Muscle of back (tissue), 11 donors: ENCODE results near the gene SCN10A. TPM values are rescaled to one million over a fixed set of nuclear protein-coding genes. Genes with fewer than 3 reads are reported as not detected.

Source experiments
- DNase-seq, 3 donors: peaks; one replicate each; pipeline versions ENCODE4 v3.0.0 to v3.0.0-alpha.2; 2013
- polyA plus RNA-seq, 10 donors: library from polyadenylated mRNA; unstranded; fragments of 120-200 nt; gene quantifications; one replicate each; pipeline ENCODE4 v1.2.1, GENCODE V29; 2013; ENCODE audit not compliant: insufficient read length in 10 of 10

The SCN10A gene
- polyA plus RNA-seq, 10 donors = not detected

DNA sequence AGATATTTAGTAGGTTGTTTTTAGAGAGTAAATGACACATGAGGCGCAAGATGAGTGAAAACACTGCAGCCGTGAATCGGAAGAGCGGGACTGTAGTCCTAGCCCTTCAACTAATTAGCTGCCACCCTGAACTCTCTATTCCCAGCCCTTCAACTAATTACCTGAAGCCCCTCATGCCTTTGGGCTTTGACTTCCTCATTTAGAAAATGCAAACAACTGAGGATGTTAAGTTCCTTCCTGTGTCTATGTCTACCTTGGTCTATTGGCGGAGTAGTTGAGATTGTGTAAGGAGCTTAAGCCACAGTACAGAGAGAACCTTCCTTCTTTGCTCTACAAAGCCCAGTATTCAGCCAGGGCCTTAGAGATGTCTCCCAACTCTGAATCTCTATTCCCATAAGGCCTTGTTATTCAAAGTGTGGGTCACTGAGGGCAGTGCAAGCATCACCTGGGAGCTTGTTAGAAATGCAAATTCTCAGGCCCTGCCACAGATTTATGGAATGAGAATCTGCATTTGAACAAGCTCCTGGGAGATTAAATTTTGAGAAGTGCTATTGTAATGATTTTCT, 94.7 kb downstream of the SCN10A start:
- no peak for DNase-seq

DNA sequence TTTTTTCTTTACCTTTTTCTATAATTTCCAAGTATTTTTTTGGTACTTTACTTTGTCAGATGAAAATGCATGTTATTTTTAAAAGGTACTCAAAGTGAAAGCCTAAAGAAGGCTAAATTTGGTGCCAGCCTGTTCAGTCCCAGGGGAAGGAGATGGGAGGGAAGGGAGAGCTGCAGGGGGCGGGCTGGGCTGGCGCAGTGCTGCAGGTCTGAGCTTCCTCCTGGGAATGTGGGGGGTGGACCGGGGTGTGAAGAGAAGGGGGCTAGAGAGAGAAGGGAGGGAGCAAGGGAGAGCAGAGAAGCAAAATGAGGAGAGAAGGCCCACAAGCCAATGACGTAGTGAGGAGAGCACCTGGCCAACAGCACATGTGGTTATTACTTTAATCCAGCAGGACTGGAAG, 95.6 kb downstream of the SCN10A start:
- no peak for DNase-seq

DNA sequence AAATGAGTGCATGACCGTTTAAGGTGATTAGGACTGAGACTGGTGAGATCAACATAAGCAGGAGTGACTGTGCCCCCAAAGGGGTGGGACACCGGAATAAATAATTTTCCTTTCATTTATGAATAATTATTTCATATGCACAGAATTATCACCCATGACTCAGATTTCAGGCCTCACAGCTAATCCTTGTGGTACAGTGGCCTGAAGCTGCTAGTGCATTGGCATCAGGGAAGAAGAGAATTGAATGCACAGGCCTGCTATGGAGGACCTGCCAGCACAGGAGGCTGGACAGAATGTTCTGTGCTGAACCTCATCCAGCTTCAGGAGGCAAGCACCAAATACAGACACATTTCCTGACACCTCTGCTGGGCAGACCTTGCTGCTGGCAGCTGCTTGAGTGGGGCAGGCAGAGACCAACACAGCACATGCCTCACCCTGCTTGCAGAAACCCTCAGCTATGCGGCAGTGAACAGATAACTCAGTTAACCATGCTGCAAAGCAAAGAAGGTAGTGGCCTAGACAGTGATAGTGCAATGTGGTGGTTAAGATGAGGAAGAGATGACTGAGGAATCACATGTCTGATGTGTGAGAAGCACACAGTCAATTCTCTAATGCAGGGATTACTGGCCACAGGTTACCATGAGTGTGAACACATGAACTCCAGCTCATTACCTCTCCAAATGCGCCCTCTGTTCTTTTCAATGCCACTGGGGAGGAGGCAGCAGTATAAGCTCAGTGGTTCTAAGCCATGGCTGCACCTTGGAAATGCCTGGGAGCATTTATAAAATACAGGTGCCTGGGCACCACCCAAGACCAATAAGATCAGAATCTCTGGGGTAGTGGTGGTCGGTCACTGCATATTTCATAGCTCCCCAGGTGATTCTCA, 98.4 kb downstream of the SCN10A start:
- DNase-seq = no peak

DNA sequence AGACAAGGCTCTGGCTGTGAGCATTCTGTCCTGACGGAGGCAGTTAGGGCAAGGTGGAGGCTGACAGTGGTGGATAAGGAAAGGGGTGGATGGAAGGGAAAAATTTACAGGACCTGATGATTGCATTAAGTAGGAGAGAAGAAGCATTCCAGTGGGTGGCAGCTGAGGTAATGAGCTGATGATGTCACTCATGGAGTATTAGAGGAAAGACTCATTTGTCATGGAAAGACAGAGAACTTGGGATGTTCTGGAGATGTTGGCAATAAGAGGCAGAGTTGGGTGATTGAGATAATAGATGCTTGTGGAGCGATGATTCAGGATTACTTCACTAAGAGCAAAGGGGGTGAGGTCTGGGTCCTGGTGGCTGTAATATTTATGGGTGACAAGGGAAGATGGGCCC, 102.9 kb downstream of the SCN10A start:
- DNase-seq = no peak

DNA sequence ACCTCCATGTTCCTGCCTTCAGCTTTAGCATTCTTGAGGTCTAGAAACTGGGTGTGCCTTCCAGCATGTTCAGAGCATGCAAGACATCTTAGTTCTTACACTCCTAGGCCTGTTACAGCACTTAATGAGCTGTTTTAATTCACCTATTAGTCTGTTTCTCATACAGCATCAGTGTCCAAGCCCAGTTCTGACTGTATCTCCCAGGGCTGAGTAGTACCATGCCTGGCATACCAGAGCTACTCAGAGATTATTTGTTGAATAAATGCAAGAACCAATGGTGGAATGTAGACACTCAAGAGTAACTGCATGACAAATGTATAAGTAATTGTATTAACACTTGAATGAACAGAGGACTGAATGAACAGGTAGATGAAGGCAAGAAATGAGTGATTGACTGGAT, 104.7 kb downstream of the SCN10A start:
- DNase-seq = no peak

DNA sequence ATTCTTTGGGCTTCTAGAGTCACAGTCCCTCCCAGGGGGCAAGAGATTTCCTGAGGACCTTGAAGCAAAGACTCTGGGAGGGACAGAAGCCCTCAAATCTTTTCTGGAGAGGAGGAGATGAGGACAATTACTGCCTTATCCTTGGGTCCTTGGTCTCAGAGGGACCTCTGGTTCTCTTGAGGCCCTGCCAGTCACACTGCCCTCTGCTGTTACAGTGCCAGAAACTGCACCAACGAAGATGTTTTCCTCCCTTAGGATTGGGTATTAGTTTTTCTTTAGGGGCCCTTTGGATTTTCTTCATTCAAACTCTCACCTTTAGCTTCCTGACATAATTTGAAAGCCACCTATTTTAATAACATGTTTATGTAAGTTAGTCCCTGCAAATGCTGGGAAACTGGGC, 108.3 kb downstream of the SCN10A start:
- DNase-seq = no peak

DNA sequence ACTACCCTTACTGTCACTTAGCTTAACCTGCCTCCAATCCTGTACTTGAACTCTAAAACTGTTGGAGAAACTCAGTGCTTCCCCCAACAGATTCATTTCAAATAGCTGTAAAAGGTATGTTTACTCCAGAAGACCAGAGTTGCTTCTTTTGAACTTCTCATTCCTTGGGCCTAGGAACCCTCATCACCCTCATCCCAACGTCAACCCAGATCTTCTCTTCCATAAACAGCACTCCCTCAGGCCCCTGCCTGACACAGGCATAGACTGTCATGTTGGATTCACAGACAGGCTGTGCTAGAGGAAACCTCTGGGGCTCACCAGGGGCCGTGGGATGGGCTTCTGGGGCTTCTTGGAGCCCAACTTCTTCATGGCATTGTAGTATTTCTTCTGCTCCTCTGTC, 109.1 kb downstream of the SCN10A start:
- DNase-seq = no peak

DNA sequence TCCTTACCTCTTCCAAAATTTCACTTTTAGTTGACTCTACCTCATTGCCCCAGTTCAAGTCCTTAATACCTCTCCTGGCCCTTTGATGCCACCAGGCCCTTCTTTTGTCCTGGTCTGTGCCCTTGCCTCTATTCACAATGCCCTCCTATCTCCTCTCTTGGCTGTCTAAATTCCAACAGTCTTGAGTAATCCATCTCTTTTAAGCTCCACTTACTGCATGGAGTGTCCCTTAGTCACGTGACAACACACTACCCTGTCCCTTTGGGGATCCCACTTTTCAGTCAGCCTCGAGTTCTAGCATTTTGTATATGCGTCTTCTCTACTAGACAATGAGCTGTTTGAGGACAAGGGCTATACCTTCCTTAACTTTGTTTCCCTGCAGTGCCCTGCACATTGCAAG, 113.8 kb downstream of the SCN10A start:
- DNase-seq = no peak

DNA sequence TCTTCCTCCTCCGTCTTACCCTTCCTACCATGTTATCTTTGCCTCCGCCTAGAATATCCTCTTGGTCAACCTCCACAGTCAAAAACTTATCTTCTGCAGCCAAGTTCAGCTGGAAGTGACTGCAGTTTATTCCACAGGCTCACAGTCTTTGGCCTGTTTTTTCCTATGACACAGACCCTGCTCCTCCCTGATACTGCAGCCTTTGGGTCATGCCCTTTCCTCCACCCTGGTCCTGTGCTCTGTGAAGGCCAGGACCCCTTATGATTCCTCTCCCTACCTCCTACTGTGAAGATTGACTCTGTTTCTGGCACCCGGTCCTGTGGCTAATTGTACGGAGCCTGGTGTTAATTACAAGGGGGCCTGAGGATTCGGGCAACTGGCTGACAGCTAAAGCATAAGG, 117.3 kb downstream of the SCN10A start:
- peak in 1 of 3 donors; percentile 15 for DNase-seq

DNA sequence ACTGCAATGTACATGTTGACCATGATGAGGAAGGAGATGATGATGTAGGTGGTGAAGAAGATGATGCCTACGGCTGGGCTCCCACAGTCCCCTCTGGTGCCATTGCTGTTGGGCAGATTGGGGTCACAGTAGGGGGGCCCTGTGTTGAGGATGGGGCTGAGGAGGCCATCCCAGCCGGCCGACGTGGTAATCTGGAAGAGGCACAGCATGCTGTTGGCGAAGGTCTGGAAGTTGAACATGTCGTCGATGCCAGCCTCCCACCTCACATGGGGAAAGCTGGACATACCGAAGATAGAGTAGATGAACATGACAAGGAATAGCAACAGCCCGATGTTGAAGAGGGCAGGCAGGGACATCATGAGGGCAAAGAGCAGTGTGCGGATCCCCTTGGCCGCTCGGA, 118.0 kb downstream of the SCN10A start:
- DNase-seq = no peak

DNA sequence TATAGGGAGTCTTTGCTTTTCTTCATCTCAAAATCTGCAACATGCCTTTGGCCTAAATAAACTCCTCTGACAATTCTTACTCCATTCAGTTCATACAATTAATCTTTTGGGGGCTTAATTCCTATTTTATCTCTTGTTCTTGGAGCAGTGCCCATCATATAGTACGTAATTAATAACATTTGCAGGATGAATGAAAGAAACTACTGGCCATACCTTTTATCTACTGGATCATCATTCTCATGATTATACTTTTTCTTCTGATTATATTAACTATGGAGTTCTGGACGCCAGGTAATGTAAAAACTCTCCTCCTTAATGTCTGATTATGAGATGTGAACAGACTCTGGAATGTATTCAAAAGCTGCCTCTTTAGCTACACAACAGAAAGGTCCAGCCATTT, 120.0 kb downstream of the SCN10A start:
- DNase-seq = no peak

DNA sequence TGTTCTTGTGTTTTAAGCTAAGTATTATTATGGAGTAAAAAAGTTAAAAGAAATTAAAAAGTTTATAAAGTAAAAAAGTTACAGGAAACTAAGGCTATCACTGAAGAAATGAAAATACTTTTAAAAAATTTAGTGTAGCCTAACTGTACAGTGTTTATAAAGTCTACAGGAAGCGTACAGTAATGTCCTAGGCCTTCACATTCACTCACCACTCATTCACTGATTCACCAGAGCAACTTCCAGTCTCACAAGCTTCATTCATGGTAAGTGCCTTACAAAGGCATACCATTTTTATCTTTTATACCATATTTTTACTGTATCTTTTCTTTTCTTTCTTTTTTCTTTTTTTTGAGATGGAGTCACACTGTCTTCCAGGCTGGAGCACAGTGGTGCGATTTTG, 125.8 kb downstream of the SCN10A start:
- DNase-seq = no peak

DNA sequence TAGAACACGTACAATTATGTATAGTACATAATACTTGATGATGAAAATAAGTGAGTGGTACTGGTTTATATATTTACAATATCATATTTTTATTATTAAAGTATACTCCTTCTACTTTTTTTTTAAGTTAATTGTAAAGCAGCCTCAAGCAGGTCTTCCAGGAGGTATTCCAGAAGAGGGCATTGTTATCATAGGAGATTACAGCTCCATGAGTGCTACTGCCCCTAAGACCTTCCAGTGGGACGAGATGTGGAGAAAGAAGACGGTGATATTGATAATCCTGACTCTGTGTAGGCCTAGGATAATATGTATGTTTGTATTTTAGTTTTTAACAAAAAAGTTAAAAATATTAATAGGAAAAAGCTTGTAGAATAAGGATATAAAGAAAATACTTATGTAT, 126.2 kb downstream of the SCN10A start:
- no peak for DNase-seq

DNA sequence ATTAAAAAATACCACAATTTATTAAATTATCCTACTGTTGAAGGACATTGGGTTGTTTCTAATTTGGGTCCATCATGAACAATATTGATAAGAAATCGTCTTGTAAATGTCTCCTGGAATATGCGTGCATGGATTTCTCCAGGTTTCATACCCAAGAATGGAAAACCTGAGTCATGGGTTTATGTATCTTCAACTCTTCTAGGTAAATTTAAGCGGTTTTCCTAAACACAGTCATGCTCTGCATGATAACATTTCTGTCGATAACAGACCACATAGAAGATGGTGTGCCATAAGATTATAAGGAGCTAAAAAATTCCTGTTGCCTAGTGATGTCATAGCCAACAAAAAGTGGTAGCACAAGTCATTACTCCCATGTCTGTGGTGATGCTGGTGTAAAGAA, 126.7 kb downstream of the SCN10A start:
- DNase-seq = no peak

DNA sequence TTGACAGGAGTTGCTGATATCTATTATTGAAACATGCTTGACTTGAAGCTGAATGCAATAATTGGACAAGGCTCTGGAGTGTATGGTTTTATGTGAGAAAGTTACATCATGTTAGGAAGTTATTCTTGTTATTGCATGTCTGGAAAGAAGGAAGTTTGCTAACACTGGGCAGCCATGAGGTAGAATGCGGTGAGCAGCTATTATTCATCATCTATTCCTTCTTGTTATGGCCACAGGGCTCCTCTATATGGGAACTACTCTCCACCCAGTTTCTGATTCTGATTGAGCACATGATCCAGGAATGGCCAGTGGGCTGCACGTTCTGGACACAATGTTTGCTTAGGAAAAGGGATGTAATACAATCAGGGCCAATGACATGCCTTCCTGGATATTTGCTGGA, 128.7 kb downstream of the SCN10A start:
- no peak for DNase-seq

DNA sequence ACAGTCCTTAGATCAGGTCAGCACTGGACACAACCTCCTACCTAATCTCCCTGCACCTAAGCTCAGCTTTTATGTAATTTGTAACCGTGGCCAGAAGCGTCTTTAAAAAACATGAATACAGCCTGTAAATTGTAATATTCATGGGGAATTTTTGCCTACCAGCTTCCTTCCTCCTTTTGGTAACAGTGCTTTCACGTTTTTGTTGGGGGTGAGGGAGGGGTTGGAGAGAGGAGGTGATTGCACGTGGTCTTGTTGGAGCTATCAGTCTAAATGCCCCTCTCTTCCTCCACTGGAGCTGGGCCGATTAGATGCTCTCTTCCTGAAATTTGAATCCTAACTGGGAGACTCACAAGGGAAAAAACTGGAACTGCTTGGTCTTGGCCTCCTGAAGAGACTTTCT, 131.5 kb downstream of the SCN10A start:
- no peak for DNase-seq

DNA sequence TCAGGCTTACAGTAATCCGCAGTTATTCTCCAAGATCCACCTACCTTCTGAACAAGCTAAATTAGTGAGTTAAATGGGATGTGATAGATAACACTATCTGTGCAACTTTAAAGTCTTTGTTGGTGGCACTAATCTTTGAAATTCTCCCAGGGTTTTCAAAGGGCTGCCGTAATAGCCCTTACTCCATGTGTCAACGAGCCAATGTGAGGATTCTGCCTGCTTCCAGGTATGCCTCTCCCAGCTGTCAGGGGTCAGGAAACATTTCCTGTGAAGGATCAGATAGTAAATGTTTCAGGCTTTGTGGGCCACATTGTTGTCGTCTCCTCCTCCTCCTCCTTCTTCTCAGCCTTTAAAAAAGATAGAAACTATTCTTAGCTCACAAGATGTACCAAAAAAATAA, 146.3 kb downstream of the SCN10A start:
- no peak for DNase-seq

DNA sequence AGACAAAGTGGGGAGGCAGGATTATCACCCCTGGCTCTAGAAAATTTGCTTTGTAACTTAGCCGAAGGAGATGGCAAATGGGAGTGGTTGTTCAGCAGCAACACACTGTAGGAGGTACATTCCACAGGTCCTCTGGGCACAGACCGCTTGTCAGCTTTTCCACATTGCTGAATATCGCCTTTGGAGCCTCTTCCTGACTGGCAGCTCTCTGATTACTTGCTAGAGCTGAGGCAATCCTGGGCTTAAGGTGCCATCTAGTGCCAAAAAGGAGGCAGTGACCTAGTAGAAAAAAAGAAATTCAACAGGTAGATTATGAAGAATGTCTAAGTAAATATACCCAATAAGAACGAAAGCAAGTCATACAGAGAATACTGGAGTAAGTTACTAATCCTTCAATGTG, 153.5 kb downstream of the SCN10A start:
- DNase-seq = no peak

DNA sequence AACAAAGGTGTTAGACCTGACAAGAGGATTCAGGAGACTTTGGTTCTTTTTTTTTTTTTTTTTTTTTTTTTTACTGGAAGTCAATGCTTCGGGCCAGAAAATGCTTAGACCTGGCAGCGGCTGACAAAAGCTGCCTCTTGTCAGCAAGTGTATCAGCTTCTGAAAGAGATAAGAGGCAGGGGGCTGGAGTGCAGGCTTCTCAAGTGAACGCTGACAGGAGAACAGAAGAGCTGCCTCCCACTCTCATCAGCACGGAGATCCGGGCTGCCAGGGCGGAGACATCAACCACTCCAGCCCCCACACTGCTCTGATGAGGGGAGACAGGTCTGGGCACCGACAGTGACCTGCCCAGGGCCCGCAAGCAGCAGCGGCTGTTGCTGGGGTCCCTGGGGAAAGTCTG, 157.2 kb downstream of the SCN10A start:
- DNase-seq = no peak

DNA sequence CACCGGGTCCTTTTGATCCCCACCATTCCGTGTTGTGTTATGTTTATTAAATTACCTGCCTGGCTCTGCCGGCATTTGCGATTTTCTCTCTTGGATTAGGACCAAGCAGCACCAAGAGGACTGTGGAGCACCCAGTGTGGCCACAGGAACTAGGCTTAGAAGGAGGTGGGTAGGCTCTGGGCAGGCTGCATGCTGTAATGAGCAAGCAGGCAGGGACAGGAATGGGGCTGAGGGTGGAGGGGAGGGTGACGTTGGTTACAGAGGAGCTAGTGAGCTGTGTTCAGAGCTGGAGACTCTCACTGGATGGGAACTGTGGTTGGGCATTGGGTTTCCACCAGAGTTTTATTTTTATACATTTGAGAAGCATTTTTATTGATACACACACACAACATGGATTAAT, 158.6 kb downstream of the SCN10A start:
- DNase-seq = no peak

DNA sequence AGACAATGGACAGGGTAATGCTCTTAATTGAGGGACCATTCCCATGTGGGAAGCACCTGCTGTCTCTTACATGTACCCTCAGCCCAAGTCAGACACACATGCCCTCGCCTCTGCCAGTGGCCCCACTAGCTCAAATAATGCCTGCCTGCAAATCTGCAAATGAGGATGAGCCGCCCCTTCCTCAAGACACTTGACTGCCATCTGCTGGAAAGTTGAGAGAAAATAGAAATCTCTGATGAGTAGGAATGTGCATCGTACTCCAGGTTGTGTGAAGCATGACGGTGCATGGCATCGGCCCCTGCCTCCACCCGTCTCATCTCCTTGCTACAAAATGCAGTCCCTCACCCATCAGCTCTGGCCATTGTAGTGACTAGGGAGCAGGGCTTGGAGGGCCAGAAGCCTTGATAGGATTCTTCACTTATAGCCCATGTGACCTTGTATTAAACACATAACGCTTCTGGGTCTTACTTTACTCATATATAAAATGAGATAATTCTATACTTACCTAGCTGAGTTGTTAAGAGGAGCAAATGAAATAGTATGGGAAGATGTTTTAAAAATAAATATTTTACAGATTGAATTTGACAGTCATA, 160.2 kb downstream of the SCN10A start:
- peak; percentile 15 to 58 (median 24) for DNase-seq

DNA sequence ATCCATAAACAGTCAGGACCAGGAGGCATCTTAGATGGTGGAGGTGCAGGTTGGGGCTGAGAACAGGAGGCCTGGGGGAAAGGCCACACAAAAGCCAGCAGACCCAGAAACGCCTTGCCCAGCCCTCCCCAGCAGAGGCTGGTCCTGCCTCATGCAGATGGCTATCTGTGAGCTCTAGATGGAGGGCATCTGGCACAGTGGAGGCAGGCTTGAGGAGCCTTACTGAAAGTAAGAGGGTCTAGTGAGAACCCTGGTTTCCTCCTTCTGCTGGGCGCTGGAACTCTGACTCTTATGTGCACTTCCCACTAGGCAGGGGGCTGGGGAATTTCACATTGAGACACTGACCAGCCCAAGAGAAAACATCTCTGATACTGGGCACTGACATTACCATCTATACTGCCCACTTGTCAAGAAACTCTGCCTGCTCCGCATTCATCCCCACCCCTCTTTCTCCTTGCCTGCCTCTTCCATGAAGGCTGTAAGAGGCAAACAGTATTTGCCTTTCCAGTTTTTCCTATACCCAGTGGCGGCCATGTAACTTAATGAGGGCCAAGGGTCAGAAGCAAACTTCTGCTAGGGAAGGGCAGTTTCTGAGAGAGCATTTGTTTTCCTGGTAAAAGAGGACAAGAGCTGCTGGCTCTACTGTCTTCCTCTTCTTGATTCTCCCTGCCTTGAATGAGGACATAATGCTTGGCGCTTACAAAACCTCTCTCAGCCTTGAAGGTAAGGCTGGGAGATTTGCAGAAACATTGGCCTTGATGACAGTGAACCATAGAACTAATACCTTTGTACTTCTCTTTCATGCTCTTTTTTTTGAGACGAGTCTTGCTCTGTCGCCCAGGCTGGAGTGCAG, 162.1 kb downstream of the SCN10A start:
- no peak for DNase-seq
